Measurements from ENCODE around the gene INF2.

INF2 gene

GRCh38 chr14:104676694-104677511 lies 12.5 kb upstream of the INF2 start:
- in situ Hi-C loops (cut with HindIII; ENCODE audit: low sequenced_read_pairs): no loop called here
- no peak for DNase-seq (ENCODE audit: low read depth, low spot score)
- H3K4me3 ChIP-seq (ENCODE audit: low read depth, low read length): peak overlapping the region; percentile 43
- no peak for TF ChIP-seq CTCF (IDR thresholded peaks at IDR 0.05; ENCODE audit: low read depth, low read length)

- DNase-seq (ENCODE audit: low read depth, low spot score): peak; percentile 85
- no peak for TF ChIP-seq CTCF (IDR thresholded peaks at IDR 0.05; ENCODE audit: low read depth, low read length)
- in situ Hi-C loops (cut with HindIII; ENCODE audit: low sequenced_read_pairs): no loop called here
- peak overlapping the region; percentile 43 for H3K4me3 ChIP-seq (ENCODE audit: low read depth, low read length)
These were observed 11.7 kb upstream of the INF2 start for GRCh38 chr14:104677512-104678332.

- in situ Hi-C loops (cut with HindIII; ENCODE audit: low sequenced_read_pairs): no loop called here
- TF ChIP-seq CTCF (IDR thresholded peaks at IDR 0.05; ENCODE audit: low read depth, low read length): no peak
These were observed 11.1 kb upstream of the INF2 start for GRCh38 chr14:104678346-104678745.

GRCh38 chr14:104678901-104679705 lies 10.3 kb upstream of the INF2 start:
- no peak for DNase-seq (ENCODE audit: low read depth, low spot score)
- in situ Hi-C loops (cut with HindIII; ENCODE audit: low sequenced_read_pairs): no loop called here
- H3K4me3 ChIP-seq (ENCODE audit: low read depth, low read length): no peak overlapping the region
- TF ChIP-seq CTCF (IDR thresholded peaks at IDR 0.05; ENCODE audit: low read depth, low read length): no peak

More at GRCh38 chr14:104678346-104678745, 11.1 kb upstream of the INF2 start:
- DNase-seq (ENCODE audit: low read depth, low spot score): peak; percentile 44
- H3K4me3 ChIP-seq (ENCODE audit: low read depth, low read length): peak overlapping the region; percentile 43

GRCh38 chr14:104680056-104680805 lies 9.2 kb upstream of the INF2 start:
- TF ChIP-seq CTCF (IDR thresholded peaks at IDR 0.05; ENCODE audit: low read depth, low read length): no peak
- in situ Hi-C loops (cut with HindIII; ENCODE audit: low sequenced_read_pairs): no loop called here
- peak overlapping the region; percentile 10 for H3K4me3 ChIP-seq (ENCODE audit: low read depth, low read length)
- DNase-seq (ENCODE audit: low read depth, low spot score): peak; percentile 89
